ENCODE results near the gene TSNAXIP1.

DNA sequence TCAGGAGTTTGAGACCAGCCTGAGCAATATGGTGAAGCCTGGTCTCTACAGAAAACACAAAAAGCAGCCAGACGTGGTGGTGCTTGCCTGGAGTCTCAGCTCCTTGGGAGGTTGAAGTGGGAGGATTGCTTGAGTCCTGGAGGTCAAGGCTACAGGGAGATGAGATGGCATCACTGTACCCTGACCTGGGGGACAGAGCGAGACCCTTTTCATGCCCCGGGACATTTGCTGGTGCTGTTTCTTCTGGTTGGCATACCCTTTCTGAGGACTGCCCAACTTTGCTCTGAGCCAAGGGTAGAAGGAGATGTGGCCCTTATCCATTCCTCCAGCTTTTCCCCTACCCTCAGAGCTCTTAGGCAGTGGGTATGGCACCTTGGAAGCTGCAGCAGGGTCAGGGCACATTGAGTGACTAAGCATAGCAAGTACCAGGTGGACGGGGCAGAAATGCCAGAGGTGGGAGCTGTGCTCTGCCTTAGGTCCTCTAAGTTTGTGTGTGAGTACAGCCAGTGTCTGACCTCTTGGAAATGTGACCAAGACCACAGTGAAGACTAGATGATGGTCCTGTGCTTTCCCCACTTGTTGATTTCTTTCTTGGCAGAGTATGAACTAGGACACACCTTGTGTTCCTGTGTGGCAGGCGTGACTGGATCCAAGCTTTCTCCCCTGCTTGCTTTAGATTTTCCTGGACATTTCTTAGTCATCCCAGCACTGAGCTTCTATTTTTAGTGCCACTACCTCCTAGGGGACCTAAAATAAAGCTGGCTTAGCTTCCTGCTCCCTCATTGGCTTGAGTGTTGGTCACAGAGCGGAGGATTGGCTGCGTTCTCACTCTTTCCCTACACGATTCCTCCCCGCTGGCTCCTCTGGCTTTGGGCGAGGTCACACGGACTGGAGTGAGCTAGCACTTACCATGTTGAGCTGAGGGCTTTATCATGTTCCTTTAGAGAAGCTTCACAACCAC, 56.2 kb downstream of the TSNAXIP1 start:
- TF ChIP-seq, protein P1, sequence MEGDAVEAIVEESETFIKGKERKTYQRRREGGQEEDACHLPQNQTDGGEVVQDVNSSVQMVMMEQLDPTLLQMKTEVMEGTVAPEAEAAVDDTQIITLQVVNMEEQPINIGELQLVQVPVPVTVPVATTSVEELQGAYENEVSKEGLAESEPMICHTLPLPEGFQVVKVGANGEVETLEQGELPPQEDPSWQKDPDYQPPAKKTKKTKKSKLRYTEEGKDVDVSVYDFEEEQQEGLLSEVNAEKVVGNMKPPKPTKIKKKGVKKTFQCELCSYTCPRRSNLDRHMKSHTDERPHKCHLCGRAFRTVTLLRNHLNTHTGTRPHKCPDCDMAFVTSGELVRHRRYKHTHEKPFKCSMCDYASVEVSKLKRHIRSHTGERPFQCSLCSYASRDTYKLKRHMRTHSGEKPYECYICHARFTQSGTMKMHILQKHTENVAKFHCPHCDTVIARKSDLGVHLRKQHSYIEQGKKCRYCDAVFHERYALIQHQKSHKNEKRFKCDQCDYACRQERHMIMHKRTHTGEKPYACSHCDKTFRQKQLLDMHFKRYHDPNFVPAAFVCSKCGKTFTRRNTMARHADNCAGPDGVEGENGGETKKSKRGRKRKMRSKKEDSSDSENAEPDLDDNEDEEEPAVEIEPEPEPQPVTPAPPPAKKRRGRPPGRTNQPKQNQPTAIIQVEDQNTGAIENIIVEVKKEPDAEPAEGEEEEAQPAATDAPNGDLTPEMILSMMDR (IDR thresholded peaks at IDR 0.05): no peak
- no peak for TF ChIP-seq POLR2A (IDR thresholded peaks at IDR 0.05)
